HG03060 (cell line): ENCODE measurements around the gene VTI1A.

Source experiments
- ATAC-seq: cut with Tn5 transposase; IDR thresholded peaks from one replicate; pipeline ENCODE4 v1.9.1; 2021; ENCODE audit warnings: low read depth, moderate number of reproducible peaks; ENCODE audit not compliant: unreplicated experiment

The VTI1A gene

GRCh38 chr10:112663234-112664125 is 216.5 kb downstream of the VTI1A start:
- no peak for ATAC-seq

- no peak for ATAC-seq
These were observed 219.1 kb downstream of the VTI1A start for GRCh38 chr10:112666094-112666493.

- ATAC-seq: no peak
These were observed 223.0 kb downstream of the VTI1A start for GRCh38 chr10:112669989-112670388.

GRCh38 chr10:112671743-112672142 is 224.7 kb downstream of the VTI1A start:
- no peak for ATAC-seq

GRCh38 chr10:112672706-112673105 is 225.7 kb downstream of the VTI1A start:
- no peak for ATAC-seq

- no peak for ATAC-seq
These were observed 228.6 kb downstream of the VTI1A start for GRCh38 chr10:112675560-112676083.

GRCh38 chr10:112677689-112678088 is 230.7 kb downstream of the VTI1A start:
- no peak for ATAC-seq

- ATAC-seq: no peak
These were observed 231.6 kb downstream of the VTI1A start for GRCh38 chr10:112678581-112678980.

GRCh38 chr10:112678987-112679386 is 232.0 kb downstream of the VTI1A start:
- no peak for ATAC-seq

GRCh38 chr10:112679392-112679791 is 232.4 kb downstream of the VTI1A start:
- no peak for ATAC-seq

GRCh38 chr10:112680586-112680985 is 233.6 kb downstream of the VTI1A start:
- ATAC-seq: no peak

- ATAC-seq: no peak
These were observed 240.6 kb downstream of the VTI1A start for GRCh38 chr10:112687647-112688046.

GRCh38 chr10:112689327-112690072 is 242.5 kb downstream of the VTI1A start:
- no peak for ATAC-seq

GRCh38 chr10:112695539-112695938 is 248.5 kb downstream of the VTI1A start:
- ATAC-seq: no peak

- ATAC-seq: no peak
These were observed 249.6 kb downstream of the VTI1A start for GRCh38 chr10:112696592-112696991.

- ATAC-seq: no peak
These were observed 251.3 kb downstream of the VTI1A start for GRCh38 chr10:112698133-112698817.

- ATAC-seq: no peak
These were observed 251.8 kb downstream of the VTI1A start for GRCh38 chr10:112698818-112699164.

GRCh38 chr10:112700215-112700671 is 253.2 kb downstream of the VTI1A start:
- no peak for ATAC-seq

- no peak for ATAC-seq
These were observed 254.3 kb downstream of the VTI1A start for GRCh38 chr10:112701211-112701877.

- ATAC-seq: no peak
These were observed 254.9 kb downstream of the VTI1A start for GRCh38 chr10:112701878-112702255.
